IPS-15b (cell line): ENCODE data around the gene NCOA5.

Experiments
- H3K27me3 ChIP-seq: one replicate; pipeline ENCODE4 v1.6.1; 2013; ENCODE audit warnings: low read length; ENCODE audit not compliant: control insufficient read depth, insufficient read depth
- H3K36me3 ChIP-seq: one replicate; pipeline ENCODE4 v1.6.1; 2013; ENCODE audit warnings: low read length; ENCODE audit not compliant: control insufficient read depth, insufficient read depth
- H3K4me1 ChIP-seq: one replicate; pipeline ENCODE4 v1.6.1; 2013; ENCODE audit warnings: mild to moderate bottlenecking, low read length; ENCODE audit not compliant: control insufficient read depth, insufficient read depth
- H3K4me3 ChIP-seq: one replicate; pipeline ENCODE4 v1.5.1; 2013; ENCODE audit warnings: low read depth, low read length
- H3K9ac ChIP-seq: one replicate; pipeline ENCODE4 v1.6.1; 2013; ENCODE audit warnings: low read depth, mild to moderate bottlenecking, low read length
- H3K9me3 ChIP-seq: one replicate; pipeline ENCODE4 v1.6.1; 2013; ENCODE audit warnings: mild to moderate bottlenecking, low read length; ENCODE audit not compliant: control insufficient read depth, insufficient read depth

The NCOA5 gene

DNA sequence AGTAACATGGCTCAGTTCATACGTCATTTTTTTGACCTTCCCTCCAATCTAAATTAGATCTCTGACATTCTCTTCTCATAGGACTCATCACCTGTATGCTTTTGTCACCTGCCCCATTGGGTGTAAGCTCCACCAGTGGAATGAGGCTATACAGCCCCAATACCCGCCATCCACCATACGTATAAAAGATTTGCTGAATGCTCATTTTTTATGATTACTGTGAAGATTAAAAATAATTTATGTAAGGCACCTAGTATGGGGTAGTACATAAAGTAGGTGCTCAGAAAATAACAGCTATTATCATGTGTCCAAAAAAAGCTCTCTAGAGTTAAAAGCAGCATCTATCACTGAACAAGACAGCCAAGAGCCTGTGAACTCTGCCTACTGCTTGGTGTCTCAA is 24.1 kb downstream of the NCOA5 start:
- H3K9me3 ChIP-seq: no peaks in the 10 kb centered on the region
- peaks cover 6% of the 10 kb centered on the region for H3K4me1 ChIP-seq
- peaks cover 37% of the 10 kb centered on the region for H3K36me3 ChIP-seq
- no peak overlapping the region for H3K4me3 ChIP-seq
- no peaks in the 10 kb centered on the region for H3K27me3 ChIP-seq
- no peak overlapping the region for H3K9ac ChIP-seq

DNA sequence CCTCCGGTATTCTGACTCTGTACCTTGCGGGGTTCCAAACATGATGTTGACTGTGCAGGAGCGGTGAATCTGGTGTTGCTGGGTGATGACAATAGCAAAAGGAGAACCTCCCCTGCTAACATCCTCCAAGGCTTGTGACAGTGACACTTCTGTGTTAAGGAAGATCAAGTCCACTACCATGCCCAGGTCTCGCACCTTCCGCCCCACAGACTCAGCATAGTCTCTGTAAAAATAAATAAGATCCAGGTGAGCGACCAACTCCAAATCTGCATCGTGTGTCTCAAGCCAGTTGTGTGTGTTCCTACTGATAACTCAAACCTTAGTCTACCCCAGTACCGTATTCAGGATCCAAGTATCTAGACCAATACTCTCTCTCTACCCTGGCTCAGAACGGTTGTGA is 24.8 kb downstream of the NCOA5 start:
- Histone ChIP-seq H3K4me3 (no peak overlapping the region), H3K4me1 (no peaks in the 10 kb centered on the region), H3K9me3 (no peaks in the 10 kb centered on the region), H3K9ac (no peak overlapping the region), H3K27me3 (no peaks in the 10 kb centered on the region), H3K36me3 (peaks cover 40% of the 10 kb centered on the region)

DNA sequence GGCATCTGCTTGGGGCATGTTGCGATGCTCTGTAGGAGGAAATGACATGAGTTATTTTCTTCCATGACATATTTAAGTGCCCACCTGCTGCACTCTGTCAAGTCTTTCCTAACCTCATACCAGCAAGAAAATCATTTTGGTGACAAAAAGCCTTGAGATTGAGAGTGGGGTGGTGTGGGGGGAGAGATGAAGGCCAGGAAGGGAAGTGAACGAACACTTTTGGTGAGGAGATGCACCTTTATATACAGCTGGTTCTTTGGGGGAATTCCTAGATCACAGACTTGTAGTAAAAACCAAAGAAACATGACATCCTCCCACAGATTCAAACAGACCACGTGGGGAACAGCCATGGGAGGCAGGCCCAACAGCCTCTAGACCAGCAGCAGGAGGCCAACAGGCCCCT is 26.1 kb downstream of the NCOA5 start:
- Histone ChIP-seq H3K9ac (no peak overlapping the region), H3K9me3 (no peaks in the 10 kb centered on the region), H3K36me3 (peaks cover 40% of the 10 kb centered on the region), H3K27me3 (peaks cover 12% of the 10 kb centered on the region), H3K4me3 (no peak overlapping the region), H3K4me1 (peaks cover 3% of the 10 kb centered on the region)

DNA sequence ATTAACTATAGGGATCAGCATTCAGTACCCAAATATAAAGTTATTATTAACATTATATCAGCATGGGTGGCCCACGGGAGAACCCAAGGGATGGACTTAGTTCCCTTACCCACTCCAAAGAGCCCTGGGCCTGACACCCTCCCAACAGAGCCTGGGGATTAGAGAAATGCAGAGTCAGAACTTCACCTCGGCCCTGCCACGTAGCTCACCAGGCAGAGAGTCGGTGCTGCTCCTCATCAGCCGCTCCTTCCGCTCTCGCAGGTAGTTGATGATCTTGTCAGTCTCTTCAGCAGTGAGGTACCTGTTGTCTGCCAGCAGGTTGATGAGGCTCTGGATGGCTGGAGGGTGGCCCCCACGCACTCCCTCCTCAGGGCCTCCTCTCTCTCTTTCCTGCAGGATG is 26.6 kb downstream of the NCOA5 start:
- peaks cover 14% of the 10 kb centered on the region for H3K27me3 ChIP-seq
- H3K4me1 ChIP-seq: peaks cover 3% of the 10 kb centered on the region
- no peak overlapping the region for H3K4me3 ChIP-seq
- H3K9me3 ChIP-seq: no peaks in the 10 kb centered on the region
- no peak overlapping the region for H3K9ac ChIP-seq
- peaks cover 40% of the 10 kb centered on the region for H3K36me3 ChIP-seq

DNA sequence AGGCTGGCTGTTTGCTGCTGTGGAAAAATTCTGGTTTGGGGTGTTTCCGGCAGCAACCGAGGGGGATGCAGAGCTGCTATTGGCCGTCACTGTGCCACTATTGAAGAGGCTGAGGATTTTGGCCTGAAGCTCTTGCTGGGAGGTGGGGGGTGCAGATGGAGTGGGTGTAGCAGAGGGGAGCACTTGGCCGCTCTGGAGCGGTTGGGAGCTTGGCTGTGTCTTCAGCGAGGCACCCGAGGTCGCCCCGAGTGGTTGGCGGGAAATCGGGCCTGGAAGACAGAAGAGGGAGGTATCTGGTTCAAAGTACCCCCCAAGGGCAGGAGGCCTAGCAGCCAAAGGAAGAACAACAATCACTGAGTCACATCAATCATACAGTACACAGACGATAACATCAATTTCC is 27.1 kb downstream of the NCOA5 start:
- peaks cover 19% of the 10 kb centered on the region for H3K27me3 ChIP-seq
- no peak overlapping the region for H3K4me3 ChIP-seq
- no peak overlapping the region for H3K9ac ChIP-seq
- H3K9me3 ChIP-seq: no peaks in the 10 kb centered on the region
- peaks cover 40% of the 10 kb centered on the region for H3K36me3 ChIP-seq
- peaks cover 3% of the 10 kb centered on the region for H3K4me1 ChIP-seq

DNA sequence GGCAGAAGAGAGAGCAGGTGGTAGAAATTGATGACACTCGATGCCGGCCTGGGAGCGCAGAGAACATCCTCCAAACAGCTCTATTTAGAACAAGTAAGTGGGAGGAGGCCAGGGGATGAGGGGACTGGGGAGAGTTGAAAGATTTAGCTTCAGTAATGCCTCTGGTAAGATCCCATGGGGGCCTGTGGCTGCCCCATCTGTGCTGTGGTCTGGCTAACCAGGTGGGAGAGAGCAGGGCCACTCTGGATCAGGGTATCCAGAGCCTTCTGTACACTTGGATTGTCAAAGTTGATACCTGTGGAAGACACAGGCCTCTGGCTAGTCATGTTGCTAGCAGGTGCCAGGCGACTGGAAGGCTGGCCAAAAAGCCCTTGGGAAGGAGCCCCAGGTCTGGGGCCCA is 27.6 kb downstream of the NCOA5 start:
- H3K9ac ChIP-seq: no peak overlapping the region
- H3K27me3 ChIP-seq: peaks cover 24% of the 10 kb centered on the region
- no peak overlapping the region for H3K4me3 ChIP-seq
- H3K9me3 ChIP-seq: no peaks in the 10 kb centered on the region
- H3K36me3 ChIP-seq: peaks cover 40% of the 10 kb centered on the region
- peaks cover 3% of the 10 kb centered on the region for H3K4me1 ChIP-seq

DNA sequence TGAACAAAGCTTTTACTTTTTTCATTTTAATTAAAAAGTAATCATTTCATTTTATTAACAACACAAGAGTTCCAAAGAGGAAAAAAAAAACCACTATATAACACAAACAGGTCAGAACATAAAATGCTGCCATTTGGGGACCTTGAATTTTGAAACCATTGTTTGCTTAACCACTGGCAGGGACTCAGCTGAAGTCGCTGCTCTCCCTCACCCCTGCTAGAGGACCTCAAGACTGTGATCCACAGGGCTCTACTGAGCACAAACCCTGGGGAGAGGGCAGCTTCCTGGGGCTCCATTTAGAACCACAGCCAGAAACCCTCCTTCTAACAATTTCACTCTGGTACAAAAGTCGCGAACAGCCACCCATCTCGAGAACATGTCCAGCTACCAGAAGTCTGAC is 28.8 kb downstream of the NCOA5 start:
- Histone ChIP-seq H3K4me3 (no peak overlapping the region), H3K36me3 (peaks cover 35% of the 10 kb centered on the region), H3K9me3 (no peaks in the 10 kb centered on the region), H3K27me3 (peaks cover 36% of the 10 kb centered on the region), H3K4me1 (peaks cover 3% of the 10 kb centered on the region), H3K9ac (no peak overlapping the region)

DNA sequence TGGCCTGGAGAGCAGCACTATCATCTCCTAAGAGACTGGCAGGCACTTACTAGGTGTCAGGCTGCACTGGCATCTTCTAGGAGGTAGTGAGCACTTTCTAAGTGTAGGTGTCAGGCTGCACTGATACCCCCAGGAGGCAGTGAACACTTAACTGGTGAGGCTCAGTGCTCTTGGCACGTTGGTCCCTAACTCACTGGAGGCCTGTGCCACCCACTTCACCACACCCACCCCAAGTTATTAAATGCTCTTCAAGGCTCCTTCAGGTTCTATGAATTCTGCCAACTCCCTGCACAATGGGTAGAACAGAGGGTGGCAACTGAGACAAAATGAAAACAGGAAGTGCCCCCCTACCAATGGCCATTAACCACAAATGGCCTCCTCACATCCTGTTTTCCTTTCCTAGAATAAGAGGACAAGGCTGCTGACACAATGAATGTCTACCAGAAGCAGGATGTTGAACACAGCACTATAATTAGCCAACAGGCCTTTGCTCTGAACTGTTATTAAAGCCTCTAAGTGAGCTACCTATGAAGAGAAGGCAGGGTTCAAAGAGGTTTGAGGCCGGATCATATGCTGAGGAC is 29.4 kb downstream of the NCOA5 start:
- Histone ChIP-seq H3K27me3 (peaks cover 42% of the 10 kb centered on the region), H3K9me3 (no peaks in the 10 kb centered on the region), H3K36me3 (peaks cover 33% of the 10 kb centered on the region), H3K9ac (no peak overlapping the region), H3K4me3 (no peak overlapping the region), H3K4me1 (peaks cover 3% of the 10 kb centered on the region)

DNA sequence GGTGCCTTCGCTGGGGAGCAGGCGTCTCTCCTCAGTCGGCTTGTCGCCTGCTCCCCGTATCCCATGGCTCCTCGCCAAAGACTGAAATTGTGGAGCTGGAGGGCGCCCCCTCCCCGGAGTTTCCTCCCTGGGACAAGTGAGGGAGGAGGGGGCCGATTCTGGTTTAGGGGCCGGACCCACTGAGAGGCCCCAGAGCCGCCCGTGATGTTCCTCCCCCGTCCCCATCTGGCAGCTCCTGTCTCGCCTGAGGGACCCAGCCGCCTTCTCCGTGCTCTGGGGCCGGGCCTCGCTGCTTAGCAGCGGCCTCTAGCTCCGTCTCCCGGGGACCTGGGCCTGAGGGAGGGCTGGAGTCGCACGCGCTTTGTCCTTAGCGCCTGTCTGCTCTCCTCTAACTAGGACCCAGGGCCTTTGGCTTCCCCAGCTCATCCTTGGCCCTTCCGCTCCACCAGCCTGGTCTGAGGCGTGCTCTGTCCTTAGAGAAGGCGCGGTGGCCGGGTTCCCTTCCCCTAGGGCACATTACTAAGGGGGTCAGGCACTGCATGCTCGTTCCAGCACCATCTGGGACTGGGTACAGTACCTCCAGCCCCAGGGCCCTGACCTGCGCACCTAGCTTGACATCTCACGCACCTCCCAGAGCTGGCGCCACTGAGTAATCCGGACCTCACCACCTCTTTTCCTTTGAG is 31.0 kb downstream of the NCOA5 start:
- peaks cover 57% of the 10 kb centered on the region for H3K27me3 ChIP-seq
- no peaks in the 10 kb centered on the region for H3K9me3 ChIP-seq
- no peak overlapping the region for H3K9ac ChIP-seq
- peak overlapping the region; percentile 59 for H3K4me3 ChIP-seq
- peaks cover 3% of the 10 kb centered on the region for H3K4me1 ChIP-seq
- peaks cover 17% of the 10 kb centered on the region for H3K36me3 ChIP-seq

DNA sequence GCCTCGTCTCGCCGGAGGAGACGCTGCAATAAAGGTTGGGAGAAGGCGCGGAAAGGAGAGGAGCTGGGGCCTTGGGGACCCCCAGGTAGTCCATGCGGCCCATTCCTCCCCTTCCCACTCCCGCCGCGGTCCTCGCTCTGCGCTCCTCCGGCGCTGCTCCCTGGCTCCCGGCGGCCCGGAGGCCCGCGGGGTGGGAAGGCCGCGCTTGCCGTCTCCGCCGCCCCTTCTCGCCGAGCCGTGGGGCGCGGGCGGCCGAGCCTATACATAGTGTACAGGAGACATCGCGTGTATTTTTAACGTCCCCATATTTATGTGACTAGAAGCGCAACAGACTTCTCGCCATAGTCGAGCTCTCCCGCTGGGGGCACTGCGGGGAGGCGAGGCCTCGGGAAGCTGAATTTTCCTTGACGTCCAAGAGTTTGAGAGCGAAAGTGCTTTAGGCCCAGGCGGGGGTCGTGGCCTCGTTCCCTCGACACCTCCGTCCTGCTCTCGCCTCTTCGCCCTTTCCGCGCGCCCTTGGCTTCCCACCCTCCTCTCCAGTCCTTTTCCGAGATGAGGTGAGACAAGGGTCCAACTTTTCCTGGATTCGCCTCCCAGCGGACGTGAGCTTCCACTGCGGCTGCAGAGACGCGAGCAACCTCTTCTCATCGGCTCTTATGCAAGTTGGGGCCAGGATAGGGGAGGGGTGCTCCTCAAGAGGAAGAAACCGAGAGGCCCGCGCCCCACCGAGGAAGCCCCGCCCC is 31.7 kb downstream of the NCOA5 start:
- no peak overlapping the region for H3K9ac ChIP-seq
- peaks cover 11% of the 10 kb centered on the region for H3K36me3 ChIP-seq
- peaks cover 3% of the 10 kb centered on the region for H3K4me1 ChIP-seq
- no peaks in the 10 kb centered on the region for H3K9me3 ChIP-seq
- H3K4me3 ChIP-seq: peak overlapping the region; percentile 59
- peaks cover 65% of the 10 kb centered on the region for H3K27me3 ChIP-seq

DNA sequence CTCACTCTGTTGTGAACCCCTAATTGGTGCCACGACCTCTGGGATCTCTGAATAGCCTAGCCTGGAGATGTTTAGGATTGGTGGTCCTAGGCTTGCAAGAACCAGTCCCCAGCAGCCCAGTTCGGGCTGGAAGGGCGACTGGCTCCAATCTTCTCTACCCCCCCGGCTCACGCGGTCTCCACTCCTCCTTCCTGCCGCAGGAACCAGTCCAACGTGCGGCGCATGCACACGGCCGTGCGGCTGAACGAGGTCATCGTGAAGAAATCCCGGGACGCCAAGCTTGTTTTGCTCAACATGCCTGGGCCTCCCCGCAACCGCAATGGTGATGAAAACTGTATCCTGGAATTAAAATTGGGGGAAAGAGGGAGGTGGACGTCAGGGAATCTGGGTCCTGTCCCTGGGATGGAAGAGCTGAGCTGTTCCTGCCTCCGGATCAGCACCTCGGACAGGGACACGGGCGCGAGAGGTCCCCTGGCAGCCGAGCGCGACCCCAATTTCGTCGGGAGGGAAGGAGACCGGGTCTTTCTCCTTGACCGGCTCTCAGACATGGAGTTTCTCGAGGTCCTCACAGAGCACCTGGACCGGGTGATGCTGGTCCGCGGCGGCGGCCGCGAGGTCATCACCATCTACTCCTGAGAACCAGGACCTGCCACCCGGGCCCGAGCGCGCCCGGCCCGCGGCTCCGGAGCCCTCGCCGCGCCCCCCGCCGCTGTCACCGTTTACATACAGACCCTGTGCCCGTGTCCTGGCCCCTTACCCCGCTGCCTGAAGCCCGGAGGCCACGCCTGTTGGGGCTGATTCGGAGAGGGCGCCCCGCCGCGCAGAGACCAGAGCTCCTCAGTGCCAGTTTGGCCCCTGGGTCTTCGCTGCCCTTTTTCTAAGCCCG is 32.5 kb downstream of the NCOA5 start:
- Histone ChIP-seq H3K27me3 (peaks cover 68% of the 10 kb centered on the region), H3K4me3 (peak overlapping the region; percentile 59), H3K4me1 (peaks cover 3% of the 10 kb centered on the region), H3K9ac (no peak overlapping the region), H3K36me3 (peaks cover 6% of the 10 kb centered on the region), H3K9me3 (no peaks in the 10 kb centered on the region)
